Lower lobe of right lung (tissue), 2 donors: ENCODE results near the gene ZMAT3. TPM values are rescaled to one million over a fixed set of nuclear protein-coding genes. Genes with fewer than 3 reads are reported as not detected.
"Not testable (repeated sequence)": the region's sequence is repeated elsewhere in the genome, so short reads cannot be mapped to it uniquely, and the experiment has no call there.

ENCODE experiments used
- ATAC-seq, 2 donors: fragments of 200-7000 bp; cut with Tn5 transposase; one replicate each; pipeline ENCODE4 v1.9.1; 2020 to 2022; ENCODE audit warnings: mild to moderate bottlenecking in 2 of 2, moderate library complexity in 2 of 2
- DNase-seq: peaks from one replicate; pipeline ENCODE4 v3.0.0-alpha.2; 2020
- H3K27ac ChIP-seq: fragments of 200-600 bp; one replicate; pipeline ENCODE4 v1.8.0; 2022
- H3K27me3 ChIP-seq: fragments of 200-600 bp; one replicate; pipeline ENCODE4 v1.8.0; 2022; ENCODE audit warnings: low read depth
- H3K36me3 ChIP-seq: fragments of 200-600 bp; one replicate; pipeline ENCODE4 v1.8.0; 2022; ENCODE audit warnings: mild to moderate bottlenecking
- H3K4me1 ChIP-seq: fragments of 200-600 bp; one replicate; pipeline ENCODE4 v1.8.0; 2022
- H3K4me3 ChIP-seq: fragments of 200-600 bp; one replicate; pipeline ENCODE4 v1.8.0; 2022; ENCODE audit warnings: mild to moderate bottlenecking
- H3K9me3 ChIP-seq: fragments of 200-600 bp; one replicate; pipeline ENCODE4 v1.8.0; 2022
- CTCF ChIP-seq: fragments of 200-600 bp; IDR thresholded peaks from one replicate; pipeline ENCODE4 v1.8.0; 2022; ENCODE audit warnings: antibody characterized with exemption, mild to moderate bottlenecking
- intact Hi-C: fragments of 100-400 bp; cut with DNase I; formaldehyde crosslinking; loops from one replicate; pipeline ENCODE4 v1.11.0; 2022
- total RNA-seq: library from RNA; stranded (reverse); fragmentation: NEBNext Ultra II Directional; extraction: Animal tissue kit (Norgen Biotek cat#: 25700); gene quantifications from one replicate; pipeline ENCODE4 v1.2.1, GENCODE V29; 2021
- donor health status: DM: no; HTN: yes; CAD: no; lungs with severe emphysema.

ZMAT3 gene
- total RNA-seq, 1 donor from 2014 or later, result 20.6 TPM

GRCh38 chr3:179037351-179037750 lies 34.3 kb downstream of the ZMAT3 start:
- no peaks in the 10 kb centered on the region for H3K9me3 ChIP-seq
- H3K27ac ChIP-seq, result no peak overlapping the region
- no peaks in the 10 kb centered on the region for H3K4me1 ChIP-seq
- no peaks in the 10 kb centered on the region for H3K36me3 ChIP-seq
- intact Hi-C loops, result no loop called here
- H3K27me3 ChIP-seq, result no peaks in the 10 kb centered on the region
- no peak overlapping the region for H3K4me3 ChIP-seq
- no peak for TF ChIP-seq CTCF
- DNase-seq, result no peak
- ATAC-seq, result peak; percentile 55 to 74

DNA sequence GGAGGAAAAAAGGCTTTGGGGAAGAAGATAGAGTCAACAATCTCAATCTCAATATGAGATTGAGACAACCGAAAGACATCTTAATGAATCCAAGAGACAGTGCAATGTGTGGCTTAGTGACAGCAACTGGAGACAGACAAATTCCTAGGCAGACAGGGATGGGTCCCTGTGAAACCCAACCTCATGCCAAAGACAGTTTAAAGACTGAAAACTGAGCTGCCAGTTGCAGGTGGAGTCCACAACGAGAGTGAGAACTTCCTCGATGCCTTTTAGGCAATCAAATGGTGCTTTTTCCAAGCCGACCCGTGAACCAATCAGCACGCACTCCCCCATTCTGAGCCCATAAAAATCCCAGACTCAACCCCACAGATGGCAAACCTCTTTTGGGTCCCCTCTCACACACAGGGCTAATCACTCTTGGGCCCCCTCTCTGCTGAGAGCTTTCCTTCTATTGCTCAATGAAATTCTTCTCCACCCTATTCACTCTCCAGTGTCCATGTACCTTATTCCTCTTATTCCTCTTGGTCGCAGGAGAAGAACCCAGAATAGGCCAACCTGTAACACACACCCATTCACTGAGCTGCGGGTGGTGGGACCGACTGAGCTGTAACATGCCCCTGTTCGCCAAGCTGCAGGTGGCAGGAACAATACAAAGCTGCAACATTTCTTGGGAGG lies 34.8 kb downstream of the ZMAT3 start:
- H3K4me1 ChIP-seq, result no peaks in the 10 kb centered on the region
- DNase-seq, result no peak
- no peaks in the 10 kb centered on the region for H3K9me3 ChIP-seq
- H3K4me3 ChIP-seq, result no peak overlapping the region
- no peaks in the 10 kb centered on the region for H3K36me3 ChIP-seq
- no peak for ATAC-seq
- intact Hi-C loops, result no loop called here
- no peak for TF ChIP-seq CTCF
- H3K27me3 ChIP-seq, result no peaks in the 10 kb centered on the region
- no peak overlapping the region for H3K27ac ChIP-seq

GRCh38 chr3:179036226-179036625 lies 35.4 kb downstream of the ZMAT3 start:
- Histone ChIP-seq H3K27me3 (no peaks in the 10 kb centered on the region), H3K4me1 (no peaks in the 10 kb centered on the region), H3K36me3 (no peaks in the 10 kb centered on the region), H3K4me3 (no peak overlapping the region), H3K9me3 (no peaks in the 10 kb centered on the region), H3K27ac (no peak overlapping the region)
- intact Hi-C loops, result no loop called here
- DNase-seq (no peak), ATAC-seq (no peak)
- no peak for TF ChIP-seq CTCF

GRCh38 chr3:179035232-179035631 lies 36.4 kb downstream of the ZMAT3 start:
- ATAC-seq, result peak; percentile 31 to 57

GRCh38 chr3:179033304-179033657 lies 38.3 kb downstream of the ZMAT3 start:
- intact Hi-C loops, H3K4me1 ChIP-seq, H3K9me3 ChIP-seq, H3K4me3 ChIP-seq, H3K36me3 ChIP-seq, ATAC-seq, H3K27ac ChIP-seq, DNase-seq, H3K27me3 ChIP-seq: not testable (repeated sequence)

More at GRCh38 chr3:179035232-179035631, 36.4 kb downstream of the ZMAT3 start:
- TF ChIP-seq CTCF, result no peak
- no peaks in the 10 kb centered on the region for H3K4me1 ChIP-seq
- DNase-seq, result no peak
- H3K27ac ChIP-seq, result no peak overlapping the region
- H3K9me3 ChIP-seq, result no peaks in the 10 kb centered on the region
- H3K4me3 ChIP-seq, result no peak overlapping the region
- no peaks in the 10 kb centered on the region for H3K27me3 ChIP-seq
- intact Hi-C loops, result no loop called here
- peaks cover 4% of the 10 kb centered on the region for H3K36me3 ChIP-seq

- H3K27me3 ChIP-seq, H3K27ac ChIP-seq, H3K36me3 ChIP-seq, ATAC-seq, H3K4me1 ChIP-seq, intact Hi-C loops, H3K9me3 ChIP-seq, H3K4me3 ChIP-seq, DNase-seq: not testable (repeated sequence)
These were observed 38.9 kb downstream of the ZMAT3 start for GRCh38 chr3:179032454-179033303.
